HEK293 (cell line): Measurements from ENCODE around the gene PI16.
A peak's percentile ranks its signal among the peaks of the same experiment; 100 is the strongest.

Experiments used
- CTCF ChIA-PET: fragments of 350-600 bp; formaldehyde crosslinking; extraction: SDS; loops from one replicate; lab custom pipeline; 2021; ENCODE audit warnings: antibody characterized with exemption; lab: Yijun Ruan, JAX
- POLR2A ChIA-PET: fragments of 300-600 bp; formaldehyde crosslinking; extraction: SDS; loops from one replicate; lab custom pipeline; 2020; ENCODE audit warnings: antibody characterized with exemption, inconsistent platforms; lab: Yijun Ruan, JAX
- H3K27ac ChIP-seq: fragments of 200-500 bp; sonication (Bioruptor generic); 2 replicates; pipeline ENCODE4 v1.5.1; 2014; ENCODE audit warnings: low read depth, low read length, control low read depth, inconsistent platforms; ENCODE audit errors: extremely low read depth
- H3K36me3 ChIP-seq, 2 experiments: fragments of 200-500 bp in 1 of 2; sonication (Bioruptor generic) in 1 of 2; 1 replicate in 1 of 2; 2 replicates in 1 of 2; pipeline ENCODE4 v1.5.1; 2014 to 2017; ENCODE audit warnings: inconsistent platforms in 2 of 2, low read length in 2 of 2; ENCODE audit not compliant: control insufficient read depth in 2 of 2, insufficient read depth in 1 of 2
- H3K4me1 ChIP-seq: fragments of 200-500 bp; sonication (Bioruptor generic); 2 replicates; pipeline ENCODE4 v1.5.1; 2014; ENCODE audit warnings: mild to moderate bottlenecking, low read length, inconsistent platforms; ENCODE audit not compliant: control insufficient read depth, insufficient read depth
- H3K4me3 ChIP-seq: 2 replicates; pipeline ENCODE4 v1.5.1; 2011; ENCODE audit warnings: low read depth, mild to moderate bottlenecking, control low read depth, low read length, moderate library complexity
- H3K9me3 ChIP-seq: fragments of 200-500 bp; sonication (Bioruptor generic); 2 replicates; pipeline ENCODE4 v1.5.1; 2014; ENCODE audit warnings: low read depth, low read length, inconsistent platforms; ENCODE audit not compliant: control insufficient read depth, insufficient read depth
- ATF2 ChIP-seq: fragments of 450-650 bp; formaldehyde crosslinking; IDR thresholded peaks from 2 replicates; pipeline ENCODE4 v1.5.1; 2016; ENCODE audit warnings: missing biosample characterization, missing genetic modification characterization, low read depth
- GFI1B ChIP-seq: fragments of 450-650 bp; formaldehyde crosslinking; IDR thresholded peaks from 2 replicates; pipeline ENCODE4 v1.5.1; 2016; ENCODE audit warnings: missing biosample characterization, missing genetic modification characterization
- PRDM10 ChIP-seq: fragments of 450-650 bp; formaldehyde crosslinking; IDR thresholded peaks from 2 replicates; pipeline ENCODE4 v1.5.1; 2016; ENCODE audit warnings: missing biosample characterization, missing genetic modification characterization
- SCRT2 ChIP-seq: fragments of 450-650 bp; formaldehyde crosslinking; IDR thresholded peaks from 2 replicates; pipeline ENCODE4 v1.5.1; 2016; ENCODE audit warnings: missing biosample characterization, missing genetic modification characterization
- ZBTB21 ChIP-seq: fragments of 450-650 bp; formaldehyde crosslinking; IDR thresholded peaks from 2 replicates; pipeline ENCODE4 v1.5.1; 2017; ENCODE audit warnings: missing biosample characterization, missing genetic modification characterization
- ZBTB6 ChIP-seq: fragments of 450-650 bp; formaldehyde crosslinking; IDR thresholded peaks from 2 replicates; pipeline ENCODE4 v1.5.1; 2017; ENCODE audit warnings: missing biosample characterization, missing genetic modification characterization
- ZBTB8A ChIP-seq: fragments of 450-650 bp; formaldehyde crosslinking; IDR thresholded peaks from 2 replicates; pipeline ENCODE4 v1.5.1; 2016; ENCODE audit warnings: missing biosample characterization, missing genetic modification characterization
- ZEB2 ChIP-seq: fragments of 450-650 bp; formaldehyde crosslinking; IDR thresholded peaks from 2 replicates; pipeline ENCODE4 v1.5.1; 2016; ENCODE audit warnings: missing biosample characterization, missing genetic modification characterization
- ZFP37 ChIP-seq: fragments of 450-650 bp; formaldehyde crosslinking; IDR thresholded peaks from 2 replicates; pipeline ENCODE4 v1.5.1; 2016; ENCODE audit warnings: missing biosample characterization, missing genetic modification characterization
- ZIC2 ChIP-seq: fragments of 450-650 bp; formaldehyde crosslinking; IDR thresholded peaks from 2 replicates; pipeline ENCODE4 v1.5.1; 2016; ENCODE audit warnings: missing biosample characterization, missing genetic modification characterization
- ZNF169 ChIP-seq: fragments of 450-650 bp; formaldehyde crosslinking; IDR thresholded peaks from 2 replicates; pipeline ENCODE4 v1.5.1; 2016; ENCODE audit warnings: missing biosample characterization, missing genetic modification characterization
- ZNF335 ChIP-seq: fragments of 450-650 bp; formaldehyde crosslinking; conservative IDR thresholded peaks from 2 replicates; pipeline ENCODE4 v1.5.1; 2016; ENCODE audit warnings: missing biosample characterization, missing genetic modification characterization
- ZNF426 ChIP-seq: fragments of 450-650 bp; formaldehyde crosslinking; IDR thresholded peaks from 2 replicates; pipeline ENCODE4 v1.5.1; 2017; ENCODE audit warnings: missing biosample characterization, missing genetic modification characterization, mild to moderate bottlenecking, inconsistent platforms, moderate library complexity
- ZNF549 ChIP-seq: fragments of 450-650 bp; IDR thresholded peaks from 2 replicates; pipeline ENCODE4 v1.5.1; 2018; ENCODE audit warnings: missing biosample characterization, missing genetic modification characterization, mild to moderate bottlenecking, inconsistent platforms, moderate library complexity
- ZNF610 ChIP-seq: fragments of 450-650 bp; formaldehyde crosslinking; IDR thresholded peaks from 2 replicates; pipeline ENCODE4 v1.5.1; 2016; ENCODE audit warnings: missing biosample characterization, missing genetic modification characterization, borderline replicate concordance
- ZNF629 ChIP-seq: fragments of 450-650 bp; formaldehyde crosslinking; IDR thresholded peaks from 2 replicates; pipeline ENCODE4 v1.5.1; 2017; ENCODE audit warnings: missing biosample characterization, missing genetic modification characterization

The PI16 gene

GRCh38 chr6:37011656-37012378, 57.3 kb downstream of the PI16 start:
- H3K4me1 ChIP-seq: no peaks in the 10 kb centered on the region
- H3K27ac ChIP-seq: no peak overlapping the region
- no peak overlapping the region for H3K4me3 ChIP-seq
- TF ChIP-seq ZFP37: no peak
- no peak for TF ChIP-seq ZBTB6 (tag by site-specific recombination)
- TF ChIP-seq ATF2 (tag by site-specific recombination): peak; percentile 49
- TF ChIP-seq ZBTB8A (tag by site-specific recombination): 0 out of 2 replicates have a peak, but pooled peaks have one; percentile 26
- 0 out of 2 replicates have a peak, but pooled peaks have one; percentile 48 for TF ChIP-seq ZNF629 (tag by site-specific recombination)
- TF ChIP-seq ZNF610 (tag by site-specific recombination): no peak
- TF ChIP-seq PRDM10: no peak
- TF ChIP-seq GFI1B (tag by site-specific recombination): no peak
- TF ChIP-seq SCRT2 (tag by site-specific recombination): peak; percentile 39; the same call in 1 of the 2 replicates
- TF ChIP-seq ZEB2 (tag by site-specific recombination): 0 out of 2 replicates have a peak, but pooled peaks have one; percentile 25
- TF ChIP-seq ZNF426 (tag by site-specific recombination): no peak
- no peak for TF ChIP-seq ZNF549 (tag by site-specific recombination)
- 0 out of 2 replicates have a peak, but pooled peaks have one; percentile 21 for TF ChIP-seq ZBTB21 (tag by site-specific recombination)
- TF ChIP-seq ZNF335 (tag by site-specific recombination): 0 out of 2 replicates have a peak, but pooled peaks have one; percentile 22
- TF ChIP-seq ZNF169 (tag by site-specific recombination): no peak
- peak; percentile 42; the same call in 1 of the 2 replicates for TF ChIP-seq ZIC2 (tag by site-specific recombination)
- TF ChIP-seq, all 188 proteins: peak for 8
- ChIA-PET CTCF (interaction anchor here (0.7 to 1.1 kb wide), 2 partner anchors 8 to 248 kb away, joined by 3 read pairs; no protein-coding TSS in a partner anchor), POLR2A (interaction anchor here (1.0 kb wide), 1 partner anchor 137 kb away, joined by 3 read pairs; the partner anchor contains the start of gene PPIL1)
- no peaks in the 10 kb centered on the region for H3K36me3 ChIP-seq
- H3K9me3 ChIP-seq: no peaks in the 10 kb centered on the region
